Stimulated activated CD8-positive, alpha-beta memory T cell treated with anti-CD3 and anti-CD28 coated beads, Interleukin-15, amount 100 ng/mL, for 4 hours (primary cell): ENCODE measurements around the gene TPO.

Source experiments
- DNase-seq, 2 donors: peaks; one replicate each; pipeline ENCODE4 v3.0.0-alpha.2; 2020; ENCODE audit warnings: low read depth in 2 of 2

TPO gene

DNA sequence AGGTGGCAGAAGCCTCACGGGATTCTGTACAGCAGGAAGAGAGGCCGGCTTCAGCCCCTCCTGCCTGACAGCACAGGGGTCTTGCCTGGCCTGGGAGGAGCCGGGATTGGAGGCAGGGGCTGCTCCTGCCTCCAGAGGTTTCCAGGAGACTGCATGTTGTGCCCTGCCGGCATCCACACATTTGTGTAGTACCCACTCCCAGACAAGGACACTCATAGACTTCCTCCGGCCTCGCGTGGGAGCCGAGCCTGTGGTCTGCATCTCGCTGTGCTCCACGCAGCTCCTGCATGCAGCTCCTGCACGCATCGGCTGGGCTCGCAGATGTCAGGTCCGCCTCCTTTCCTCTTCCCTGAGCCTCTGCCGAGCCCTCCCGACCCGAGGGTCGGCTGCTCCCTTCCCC lies 34.7 kb downstream of the TPO start:
- no peak for DNase-seq

DNA sequence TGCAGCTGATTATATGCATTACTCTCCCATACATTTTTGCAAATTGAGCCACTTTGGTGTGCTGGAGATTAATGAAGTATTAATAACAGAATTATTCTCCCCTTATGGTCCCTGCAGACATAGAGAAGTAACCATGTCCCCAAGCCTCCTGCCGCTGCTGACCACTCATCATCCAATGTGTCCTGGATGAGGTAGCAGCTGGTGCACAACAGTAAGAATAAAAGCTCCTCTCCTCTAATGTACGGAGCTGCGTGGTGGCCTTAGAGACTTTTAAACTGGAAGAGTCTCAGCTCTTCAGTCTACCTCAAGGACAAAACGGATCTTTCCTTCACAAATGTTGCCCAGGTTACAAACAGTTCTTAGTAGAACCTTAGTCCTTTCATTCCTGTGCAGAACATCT lies 37.7 kb downstream of the TPO start:
- DNase-seq, result no peak

DNA sequence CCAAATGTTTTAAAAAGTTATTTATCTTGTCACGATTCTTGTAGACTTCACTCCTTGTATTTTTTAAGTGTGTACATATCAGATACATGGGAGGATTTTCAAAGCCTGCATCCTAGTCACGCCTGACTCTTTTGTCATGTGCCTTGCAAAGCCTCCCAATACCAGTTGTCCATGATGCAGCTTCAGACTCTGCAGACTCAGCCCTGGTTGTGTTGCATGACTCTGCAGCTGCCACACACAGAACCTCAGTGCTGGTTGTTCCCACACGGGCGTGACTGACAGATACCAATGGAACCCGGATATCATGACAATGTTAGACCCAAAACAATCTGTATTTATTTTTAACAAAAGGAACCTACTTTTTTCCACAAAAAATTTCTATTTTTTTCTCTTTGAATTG lies 38.2 kb downstream of the TPO start:
- no peak for DNase-seq

DNA sequence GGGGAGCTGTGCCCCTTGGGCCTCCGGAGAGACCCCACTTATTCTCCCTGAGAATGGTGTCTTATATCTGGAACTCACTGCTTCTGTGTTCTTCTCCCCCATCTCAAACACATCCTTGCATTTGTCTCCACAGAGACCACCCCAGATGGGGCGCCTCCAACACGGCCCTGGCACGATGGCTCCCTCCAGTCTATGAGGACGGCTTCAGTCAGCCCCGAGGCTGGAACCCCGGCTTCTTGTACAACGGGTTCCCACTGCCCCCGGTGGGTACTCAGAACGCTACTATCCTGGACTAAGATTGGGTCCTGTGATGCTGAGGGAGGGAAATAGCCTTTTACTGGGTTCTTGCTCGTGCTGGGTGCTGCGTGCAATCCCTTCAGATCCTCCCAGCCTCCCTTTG lies 40.3 kb downstream of the TPO start:
- DNase-seq, result no peak

GRCh38 chr2:1454346-1454745 lies 41.1 kb downstream of the TPO start:
- no peak for DNase-seq

DNA sequence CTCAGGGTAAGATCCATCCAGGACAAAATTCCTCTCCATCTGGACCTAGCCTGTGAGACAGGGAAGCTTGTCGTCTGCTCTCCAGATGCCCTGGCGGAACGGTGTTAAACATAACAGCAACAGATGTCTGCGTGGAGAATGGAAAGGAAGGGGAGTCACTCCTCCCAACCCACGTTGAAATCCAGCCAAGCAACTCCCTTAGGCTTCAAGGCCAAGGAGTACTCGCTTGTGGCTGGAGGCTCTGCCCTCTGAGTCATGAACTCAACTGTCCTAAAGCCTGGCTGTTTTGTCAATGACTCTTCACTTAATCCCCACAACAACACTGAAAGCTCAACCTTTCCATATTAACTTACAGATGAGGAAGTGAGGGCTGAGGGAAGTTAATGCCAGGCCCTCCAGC lies 42.2 kb downstream of the TPO start:
- no peak for DNase-seq

GRCh38 chr2:1458432-1458831 lies 45.2 kb downstream of the TPO start:
- no peak for DNase-seq

- DNase-seq, result no peak
These were observed 46.5 kb downstream of the TPO start for GRCh38 chr2:1459727-1460126.

- DNase-seq, result no peak
These were observed 47.7 kb downstream of the TPO start for GRCh38 chr2:1460851-1461418.

- no peak for DNase-seq
These were observed 48.5 kb downstream of the TPO start for GRCh38 chr2:1461507-1462390.

DNA sequence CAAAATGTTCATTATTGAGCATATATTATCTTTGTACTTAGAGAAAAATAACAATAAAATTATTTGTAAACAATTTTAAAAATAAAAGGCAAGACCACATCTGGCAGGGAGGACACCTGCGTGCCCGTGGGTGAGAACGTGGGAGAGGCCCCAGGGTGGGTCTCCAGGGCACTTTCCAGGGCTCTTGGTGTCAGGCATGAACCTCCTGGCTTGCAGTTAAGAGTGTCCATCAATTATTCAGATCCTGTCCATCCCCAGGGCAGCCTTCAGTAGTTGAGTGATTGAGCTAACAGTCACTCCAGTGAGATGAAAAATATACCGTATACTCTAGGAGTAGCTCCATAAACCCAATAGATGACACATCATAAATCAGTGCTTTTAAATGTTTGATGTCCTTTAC lies 49.7 kb downstream of the TPO start:
- DNase-seq, result no peak

- DNase-seq, result no peak
These were observed 59.1 kb downstream of the TPO start for GRCh38 chr2:1472350-1472749.

GRCh38 chr2:1476617-1477195 lies 63.4 kb downstream of the TPO start:
- DNase-seq, result no peak

GRCh38 chr2:1477196-1478040 lies 64.2 kb downstream of the TPO start:
- no peak for DNase-seq

- DNase-seq, result no peak
These were observed 65.3 kb downstream of the TPO start for GRCh38 chr2:1478311-1479305.

DNA sequence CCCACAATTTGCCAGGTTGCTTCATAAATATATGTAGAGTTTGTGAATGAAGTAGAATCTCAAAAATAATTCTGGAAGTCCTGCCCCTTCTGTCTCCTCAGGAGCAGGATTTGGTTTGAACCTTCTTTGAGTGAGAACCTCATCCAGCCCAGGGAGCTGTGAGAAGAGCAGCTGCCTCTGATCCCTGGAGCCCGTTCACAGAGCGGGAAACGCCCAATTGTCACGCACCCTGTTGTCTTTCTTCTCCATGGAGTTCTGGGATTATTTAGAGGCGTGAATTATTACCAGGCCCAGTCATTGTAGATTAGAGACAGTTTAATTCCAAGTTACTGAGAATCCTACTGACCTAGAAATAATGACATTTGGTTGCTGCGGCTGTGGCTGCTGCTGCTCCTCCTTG lies 66.1 kb downstream of the TPO start:
- no peak for DNase-seq

DNA sequence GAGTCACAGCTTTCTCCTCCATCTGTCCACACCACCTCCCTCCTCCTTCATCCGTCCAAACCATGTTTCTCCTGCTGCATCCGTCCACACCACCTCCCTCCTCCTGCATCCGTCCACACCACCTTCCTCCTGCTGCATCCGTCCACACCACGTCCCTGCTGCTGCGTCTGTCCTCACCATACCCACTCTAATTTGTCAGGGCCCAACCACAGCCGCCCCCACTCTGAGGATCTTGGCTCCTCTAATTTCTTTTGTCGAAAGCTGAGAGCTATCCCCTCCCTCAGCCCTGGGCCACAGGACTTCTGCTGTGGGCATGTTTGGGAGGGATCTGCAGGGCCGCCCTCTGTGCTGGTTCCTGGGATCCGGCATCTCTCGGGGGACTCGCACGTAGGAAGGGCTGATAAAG lies 67.4 kb downstream of the TPO start:
- no peak for DNase-seq

- DNase-seq, result no peak
These were observed 68.4 kb downstream of the TPO start for GRCh38 chr2:1481406-1482252.

DNA sequence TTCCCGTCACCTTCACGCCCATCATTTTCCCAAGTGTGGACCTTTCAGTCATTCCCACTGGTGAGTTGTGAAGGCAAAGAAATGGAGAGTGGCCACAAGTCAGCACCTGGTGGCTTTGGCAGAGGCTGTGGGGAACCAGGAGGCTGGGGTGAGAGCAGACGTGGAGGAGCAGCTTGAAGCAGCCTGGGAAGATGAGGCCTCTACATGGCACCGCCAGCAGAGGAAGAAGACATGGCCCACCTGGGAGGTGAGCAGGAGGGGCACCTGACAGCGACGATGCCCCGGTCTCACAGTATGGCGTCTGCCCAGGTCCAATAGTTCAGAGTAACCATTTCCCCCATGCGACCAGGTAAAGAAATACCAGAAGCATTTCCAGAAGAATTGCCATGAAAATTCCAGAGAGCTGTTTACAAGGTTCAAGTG lies 69.0 kb downstream of the TPO start:
- no peak for DNase-seq

DNA sequence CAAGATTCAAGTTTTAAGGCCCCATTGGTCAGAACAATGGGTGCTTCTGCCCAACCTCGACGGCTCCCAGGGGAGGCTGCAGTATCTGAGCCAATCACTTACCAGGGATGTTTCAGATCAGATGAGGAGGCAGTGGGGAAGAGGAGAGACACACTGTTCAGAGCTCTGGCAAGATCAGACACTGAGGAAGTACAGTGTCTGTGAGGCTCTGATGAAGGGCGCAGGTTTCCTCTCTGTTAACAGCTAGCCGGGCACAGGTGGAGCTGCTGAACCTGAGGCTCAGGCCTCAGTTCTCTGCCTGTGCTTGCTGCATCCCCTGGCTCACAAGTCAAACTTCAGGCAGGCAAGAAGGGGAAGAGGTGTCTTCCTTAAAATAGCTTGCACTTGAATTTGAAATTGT lies 69.7 kb downstream of the TPO start:
- no peak for DNase-seq
